GM21526 (cell line): ENCODE data around the gene TPRN.

Experiments used
- ATAC-seq: cut with Tn5 transposase; IDR thresholded peaks from one replicate; pipeline ENCODE4 v1.9.1; 2021; ENCODE audit warnings: moderate library complexity; ENCODE audit not compliant: unreplicated experiment, low FRiP score

Gene TPRN

DNA sequence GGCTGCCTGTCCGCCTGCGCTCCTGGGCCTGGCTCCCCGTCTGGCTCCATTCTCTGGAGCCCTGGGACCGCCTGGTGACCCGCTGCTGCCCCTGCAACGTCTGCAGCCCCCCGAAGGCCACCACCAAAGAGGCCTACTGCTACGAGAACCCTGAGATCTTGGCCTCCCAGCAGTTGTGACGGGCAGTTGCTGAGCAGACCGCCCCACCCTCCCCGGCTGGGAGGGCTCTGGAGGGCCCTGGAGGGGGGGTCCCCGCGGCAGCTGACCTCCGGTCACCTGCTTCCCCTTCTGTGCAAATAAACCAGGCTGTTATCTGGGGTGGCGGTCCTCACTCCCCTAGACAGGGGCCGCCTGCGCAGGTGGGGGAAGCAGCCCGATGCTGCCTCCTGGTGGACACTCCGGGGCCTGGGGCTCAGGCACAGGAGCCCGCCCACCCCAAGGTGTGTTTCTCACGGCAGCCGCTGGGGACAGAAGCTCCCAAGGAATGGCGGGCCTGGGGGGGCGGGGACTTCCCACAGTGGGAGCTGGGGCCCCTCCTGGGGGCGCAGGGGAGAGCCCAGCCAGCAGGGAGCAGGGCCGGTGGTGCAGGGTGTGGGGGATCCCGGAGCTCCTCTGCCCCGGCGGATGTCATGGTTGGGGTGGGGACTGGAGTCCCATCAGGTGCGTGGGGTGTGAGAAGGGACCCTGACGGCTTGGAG lies 35.8 kb upstream of the TPRN start:
- ATAC-seq: no peak

GRCh38 chr9:137235424-137236237 lies 35.1 kb upstream of the TPRN start:
- no peak for ATAC-seq

DNA sequence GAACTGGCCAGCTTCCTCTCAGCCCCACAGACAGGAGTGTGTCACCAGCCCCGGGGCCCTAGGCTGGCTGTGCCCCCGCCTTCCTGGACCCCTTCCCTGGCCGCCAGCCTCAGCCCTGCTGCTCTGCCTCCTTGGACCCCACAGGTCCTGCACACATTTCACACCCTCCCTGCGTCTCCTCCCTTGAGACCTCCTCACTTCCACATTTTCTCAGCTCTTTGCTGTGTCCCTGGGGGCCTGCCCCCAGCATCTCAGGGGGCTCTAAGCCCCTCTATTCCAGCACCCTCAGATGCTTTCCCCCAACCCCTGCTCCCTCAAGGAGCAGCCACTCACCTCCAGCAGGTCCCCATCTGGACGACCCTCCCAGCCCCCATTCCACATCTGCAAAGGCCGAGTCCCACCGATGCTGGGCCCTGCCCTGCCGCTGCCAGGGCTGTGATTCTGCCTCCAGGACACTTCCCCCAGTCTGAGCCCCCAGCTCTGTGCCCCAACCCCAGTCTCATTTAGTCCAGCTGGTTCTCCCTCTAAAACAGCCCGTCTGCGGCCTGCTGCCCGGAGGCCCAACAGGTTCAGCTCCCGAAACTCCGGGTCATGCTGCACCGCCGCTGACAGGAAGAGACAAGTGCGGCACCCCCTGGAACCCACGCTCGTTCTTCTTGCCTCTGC lies 34.4 kb upstream of the TPRN start:
- ATAC-seq: no peak

GRCh38 chr9:137234055-137234697 lies 33.6 kb upstream of the TPRN start:
- ATAC-seq: no peak

DNA sequence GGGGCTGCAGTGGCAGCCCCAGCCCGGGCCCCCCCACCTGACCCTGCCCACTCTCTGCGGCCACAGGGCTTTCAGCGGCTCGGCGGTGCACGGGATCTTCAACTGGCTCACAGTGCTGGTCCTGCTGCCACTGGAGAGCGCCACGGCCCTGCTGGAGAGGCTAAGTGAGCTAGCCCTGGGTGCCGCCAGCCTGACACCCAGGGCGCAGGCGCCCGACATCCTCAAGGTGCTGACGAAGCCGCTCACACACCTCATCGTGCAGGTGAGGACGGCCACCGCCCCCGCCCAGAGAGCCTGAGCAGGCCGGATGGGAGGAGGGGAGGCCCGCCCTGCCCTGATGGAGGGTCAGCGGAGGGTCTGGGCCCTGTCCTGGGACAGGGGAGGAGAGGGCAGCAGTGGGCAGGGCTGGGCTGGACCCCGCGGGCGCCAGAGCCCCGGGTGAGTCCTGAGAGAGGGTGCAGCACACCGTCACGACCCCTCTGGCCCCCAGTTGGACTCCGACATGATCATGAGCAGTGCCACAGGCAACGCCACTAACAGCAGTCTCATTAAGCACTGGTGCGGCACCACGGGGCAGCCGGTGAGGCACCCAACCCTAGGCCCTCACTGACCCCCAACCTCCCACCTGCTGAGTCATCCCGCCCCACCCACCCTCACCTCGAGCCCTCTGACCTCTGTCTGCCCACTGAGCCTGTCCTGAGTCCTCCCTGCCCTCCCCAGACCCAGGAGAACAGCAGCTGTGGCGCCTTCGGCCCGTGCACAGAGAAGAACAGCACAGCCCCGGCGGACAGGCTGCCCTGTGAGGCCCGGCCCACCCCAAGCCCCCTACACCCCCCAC lies 32.8 kb upstream of the TPRN start:
- ATAC-seq: no peak

DNA sequence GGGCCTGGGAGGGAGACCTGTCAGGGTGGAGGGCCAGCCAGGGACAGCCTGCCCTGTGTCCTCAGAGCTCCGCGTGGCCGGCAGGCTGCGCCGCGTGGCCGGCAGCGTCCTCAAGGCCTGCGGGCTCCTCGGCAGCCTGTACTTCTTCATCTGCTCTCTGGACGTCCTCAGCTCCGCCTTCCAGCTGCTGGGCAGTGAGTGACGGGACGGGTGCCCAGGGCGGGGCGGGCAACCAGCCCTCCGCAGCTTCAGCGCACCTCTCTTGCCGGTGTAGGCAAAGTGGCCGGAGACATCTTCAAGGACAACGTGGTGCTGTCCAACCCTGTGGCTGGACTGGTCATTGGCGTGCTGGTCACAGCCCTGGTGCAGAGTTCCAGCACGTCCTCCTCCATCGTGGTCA lies 32.0 kb upstream of the TPRN start:
- no peak for ATAC-seq

DNA sequence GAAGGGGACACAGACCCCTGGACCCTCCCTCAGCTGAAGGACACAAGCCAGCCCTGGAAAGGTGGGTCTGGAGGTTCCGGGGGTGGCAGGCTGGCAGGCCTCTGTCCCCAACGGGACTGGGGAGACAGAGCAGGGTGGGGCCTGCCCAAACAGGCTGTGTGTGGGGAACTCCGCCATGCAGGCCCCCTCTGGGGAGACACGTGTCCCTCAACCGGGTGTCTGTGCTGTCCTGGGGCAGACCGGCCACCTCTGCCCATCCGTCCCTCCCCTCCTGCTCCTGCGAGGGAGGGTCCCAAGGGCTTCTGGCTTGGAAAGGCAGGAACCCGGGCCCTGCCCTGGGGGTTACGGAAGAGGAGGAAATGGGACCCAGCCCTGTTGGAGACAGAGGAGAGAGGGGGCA lies 31.6 kb upstream of the TPRN start:
- no peak for ATAC-seq

- ATAC-seq: no peak
Measured at GRCh38 chr9:137231372-137232039, 31.0 kb upstream of the TPRN start.

GRCh38 chr9:137230705-137231371 lies 30.3 kb upstream of the TPRN start, which contains the start of gene SLC34A3:
Gene SLC34A3, plus strand, starts transcription at chr9:137230901. Its CDS starts 802 bp downstream, at chr9:137231703.
- ATAC-seq: no peak

- no peak for ATAC-seq
Measured at GRCh38 chr9:137229903-137230704, 29.6 kb upstream of the TPRN start.

- ATAC-seq: no peak
Measured at GRCh38 chr9:137228968-137229896, 28.7 kb upstream of the TPRN start.

DNA sequence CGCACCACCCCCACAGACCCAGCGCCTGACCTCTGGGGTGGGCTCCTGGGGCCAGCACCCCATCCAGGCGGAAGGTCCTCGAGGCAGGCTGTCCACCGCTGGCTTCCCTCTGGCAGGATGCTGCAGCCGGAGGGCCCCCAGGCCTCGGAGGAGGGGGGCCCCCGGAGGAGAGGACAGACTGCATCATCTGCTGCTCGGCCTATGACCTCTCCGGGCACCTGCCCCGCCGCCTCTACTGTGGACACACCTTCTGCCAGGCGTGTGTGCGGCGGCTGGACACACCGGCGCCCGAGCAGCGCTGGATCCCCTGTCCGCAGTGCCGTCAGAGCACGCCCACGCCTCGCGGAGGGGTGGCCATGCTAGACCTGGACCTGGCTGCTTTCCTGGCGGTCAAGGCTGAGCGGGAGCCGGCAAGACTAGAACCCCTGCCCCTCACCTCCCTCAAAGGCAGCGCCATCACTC lies 28.0 kb upstream of the TPRN start:
- ATAC-seq: no peak

DNA sequence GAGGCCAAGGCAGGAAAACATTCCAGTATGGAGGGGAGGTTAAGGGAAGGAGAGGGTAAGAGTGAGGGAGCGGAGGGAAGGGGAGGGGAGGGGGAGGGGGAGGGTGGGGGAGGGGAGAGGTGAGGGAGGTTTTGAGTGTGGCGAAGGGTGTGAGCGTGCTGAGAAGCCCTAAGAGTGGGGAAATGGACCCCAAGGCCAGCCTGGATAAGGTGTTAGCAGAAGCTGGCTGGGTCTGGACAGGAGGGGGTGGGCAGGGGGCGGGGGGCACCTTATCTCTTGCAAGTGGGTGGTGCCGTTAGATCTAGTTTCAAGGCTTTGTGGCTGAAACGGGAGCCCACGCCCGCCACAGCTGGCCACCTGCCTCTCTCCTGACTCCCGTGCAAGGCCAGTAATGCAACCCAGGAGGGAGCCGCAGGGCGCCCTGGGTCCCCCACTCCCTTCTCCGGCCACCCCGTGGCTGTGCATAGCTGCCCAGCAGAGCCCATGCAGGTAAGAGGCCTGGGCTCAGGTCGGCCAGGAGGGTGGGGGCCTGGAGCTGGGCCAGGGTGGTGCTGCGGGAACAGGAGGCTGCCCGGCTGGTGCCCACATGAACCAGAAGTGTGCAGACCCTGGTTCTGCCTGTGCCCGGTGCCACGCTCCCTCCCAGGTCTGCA lies 27.4 kb upstream of the TPRN start:
- ATAC-seq: no peak

DNA sequence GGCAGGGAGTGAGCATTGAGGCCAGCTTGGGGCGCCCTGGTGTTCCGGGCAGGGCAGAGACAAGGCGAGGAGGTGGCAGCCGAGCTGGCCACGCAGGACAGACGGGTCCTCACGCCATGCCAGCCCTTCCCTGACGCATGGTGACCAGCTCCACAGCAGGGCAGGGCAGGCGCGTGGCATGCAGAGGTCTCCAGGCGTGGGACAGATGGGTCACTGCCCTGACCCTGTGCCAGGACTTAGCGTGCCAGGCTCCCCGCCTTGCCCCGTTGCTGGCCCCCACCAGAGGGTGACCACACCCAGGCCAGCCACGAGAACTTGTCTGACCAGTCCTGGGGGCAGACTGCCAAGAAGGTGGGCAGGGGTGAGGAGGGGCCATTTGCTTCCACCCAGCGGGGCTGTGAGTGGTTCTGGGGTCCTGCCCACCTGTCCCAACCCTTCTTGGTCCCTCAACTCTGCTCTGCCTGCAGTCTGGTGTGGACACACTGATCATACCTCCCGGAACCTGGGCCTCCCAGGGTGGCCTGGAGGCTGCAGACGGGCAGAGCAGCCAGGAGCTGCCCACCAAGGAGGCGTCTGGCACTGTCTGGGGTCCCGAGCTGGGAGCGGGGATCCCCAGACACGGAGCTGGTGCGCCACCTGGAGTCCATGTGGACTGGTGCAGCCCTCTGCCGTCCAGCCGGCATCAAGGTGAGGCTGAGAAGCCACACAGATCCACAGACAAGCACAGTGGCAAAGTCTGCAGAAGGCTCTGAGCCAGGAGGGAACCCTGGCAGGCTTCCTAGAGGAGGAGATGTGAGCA lies 26.7 kb upstream of the TPRN start, which contains the start of gene RNF224:
Gene RNF224 (plus strand): TSS at position 449 of the 799 bp plus-strand sequence. CDS start 834 bp downstream, outside the sequence.
- ATAC-seq: no peak

DNA sequence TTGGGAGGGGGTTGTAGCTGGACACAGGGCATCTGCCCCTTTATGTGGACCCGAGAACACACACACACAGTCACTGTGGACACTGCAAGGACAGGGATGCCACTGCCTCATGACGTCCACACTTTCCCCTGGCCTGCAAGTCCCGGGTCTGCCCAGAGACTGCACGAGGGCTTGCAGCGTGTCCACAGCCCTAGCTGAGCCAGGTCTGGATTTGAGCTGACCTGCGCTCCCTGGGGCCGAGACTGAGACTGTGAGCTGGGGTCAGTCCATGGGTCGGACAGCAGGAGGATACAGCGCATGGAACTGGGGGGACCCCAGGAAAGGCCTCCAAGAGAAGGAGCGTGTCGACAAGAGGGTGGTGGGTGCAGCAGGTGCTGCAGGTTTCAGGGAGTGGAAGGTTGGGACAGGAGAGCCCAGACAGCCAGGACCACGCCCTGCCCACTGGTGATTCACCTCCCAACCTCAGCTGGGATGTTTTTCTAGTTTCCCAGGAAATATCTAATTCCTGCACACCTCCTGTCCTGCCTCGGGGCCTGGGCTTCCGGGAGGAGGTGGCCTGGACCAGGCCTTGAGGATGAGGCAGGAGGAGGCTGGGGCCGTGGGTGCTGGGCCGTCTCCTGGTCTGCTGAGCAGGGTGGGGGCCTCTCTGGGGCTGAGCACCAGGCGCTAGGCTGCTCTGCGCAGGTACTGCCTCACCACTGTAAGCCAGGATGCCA lies 26.0 kb upstream of the TPRN start:
- ATAC-seq: no peak
